ENCODE data around the gene AP3D1.
"Not testable (repeated sequence)": the region's sequence is repeated elsewhere in the genome, so short reads cannot be mapped to it uniquely, and the experiment has no call there.

AP3D1 gene

GRCh38 chr19:2110822-2111221 is 40.5 kb downstream of the AP3D1 start:
- no peak for DNase-seq (ENCODE audit: low read depth in 2 of 2)

- DNase-seq (ENCODE audit: low read depth in 2 of 2): no peak
Observed at GRCh38 chr19:2109046-2109864, 42.1 kb downstream of the AP3D1 start.

- DNase-seq (ENCODE audit: low read depth in 2 of 2): no peak
Observed at GRCh38 chr19:2108251-2109016, 42.9 kb downstream of the AP3D1 start.

GRCh38 chr19:2103045-2103707 is 48.2 kb downstream of the AP3D1 start:
- DNase-seq (ENCODE audit: low read depth in 2 of 2): no peak

GRCh38 chr19:2101417-2102335 is 49.7 kb downstream of the AP3D1 start:
- no peak for DNase-seq (ENCODE audit: low read depth in 2 of 2)

GRCh38 chr19:2100719-2101061 is 50.7 kb downstream of the AP3D1 start:
- no peak for DNase-seq (ENCODE audit: low read depth in 2 of 2)

- DNase-seq (ENCODE audit: low read depth in 2 of 2): no peak
Observed at GRCh38 chr19:2099937-2100718, 51.2 kb downstream of the AP3D1 start.

- no peak for DNase-seq (ENCODE audit: low read depth in 2 of 2)
Observed at GRCh38 chr19:2099054-2099501, 52.3 kb downstream of the AP3D1 start.

GRCh38 chr19:2097886-2098327 is 53.5 kb downstream of the AP3D1 start:
- DNase-seq (ENCODE audit: low read depth in 2 of 2): no peak

GRCh38 chr19:2097203-2097885 is 54.0 kb downstream of the AP3D1 start:
- DNase-seq (ENCODE audit: low read depth in 2 of 2): no peak

- peak; percentile 93 for DNase-seq (ENCODE audit: low read depth in 2 of 2)
Observed at GRCh38 chr19:2096480-2097202, 54.7 kb downstream of the AP3D1 start, which contains the start of gene IZUMO4. IZUMO4 (plus strand) TSS chr19:2096915; CDS start chr19:2096946, 31 bp downstream.

GRCh38 chr19:2096034-2096479 is 55.3 kb downstream of the AP3D1 start, which contains the start of gene MOB3A:
MOB3A (minus strand) TSS chr19:2096326; CDS start chr19:2078560, 17,766 bp downstream.
- DNase-seq (ENCODE audit: low read depth in 2 of 2): peak; percentile 89 to 92

GRCh38 chr19:2091926-2092525 is 59.3 kb downstream of the AP3D1 start:
- DNase-seq (ENCODE audit: low read depth in 2 of 2): not testable (repeated sequence)

GRCh38 chr19:2089727-2090053 is 61.7 kb downstream of the AP3D1 start:
- no peak for DNase-seq (ENCODE audit: low read depth in 2 of 2)

- DNase-seq (ENCODE audit: low read depth in 2 of 2): no peak
Observed at GRCh38 chr19:2089001-2089711, 62.2 kb downstream of the AP3D1 start.

- DNase-seq (ENCODE audit: low read depth in 2 of 2): no peak
Observed at GRCh38 chr19:2087621-2088100, 63.7 kb downstream of the AP3D1 start.

GRCh38 chr19:2086695-2087620 is 64.4 kb downstream of the AP3D1 start:
- not testable (repeated sequence) for DNase-seq (ENCODE audit: low read depth in 2 of 2)

Data from fibroblast of skin of left quadriceps (primary cell).